Endothelial cell (in vitro differentiated cells): ENCODE results near the gene GUCY1A2. TPM values are rescaled to one million over a fixed set of nuclear protein-coding genes. Genes with fewer than 3 reads are reported as not detected.

Experiments
- DNase-seq: peaks from one replicate; pipeline ENCODE4 v3.0.0; 2021; ENCODE audit warnings: low spot score
- H3K27ac Mint-ChIP-seq: one replicate; pipeline ENCODE4 v1.8.0; 2021; ENCODE audit warnings: mixed read lengths, inconsistent platforms; ENCODE audit not compliant: unreplicated experiment
- H3K27me3 Mint-ChIP-seq: one replicate; pipeline ENCODE4 v1.8.0; 2021; ENCODE audit warnings: mild to moderate bottlenecking, moderate library complexity, mixed read lengths, inconsistent platforms; ENCODE audit not compliant: unreplicated experiment
- H3K36me3 Mint-ChIP-seq: one replicate; pipeline ENCODE4 v1.8.0; 2021; ENCODE audit warnings: mild to moderate bottlenecking, low read depth, mixed read lengths, inconsistent platforms; ENCODE audit not compliant: unreplicated experiment
- H3K4me1 Mint-ChIP-seq: one replicate; pipeline ENCODE4 v1.8.0; 2021; ENCODE audit warnings: mild to moderate bottlenecking, mixed read lengths, inconsistent platforms; ENCODE audit not compliant: unreplicated experiment
- H3K4me3 Mint-ChIP-seq: one replicate; pipeline ENCODE4 v1.8.0; 2021; ENCODE audit warnings: mild to moderate bottlenecking, mixed read lengths, inconsistent platforms; ENCODE audit not compliant: unreplicated experiment
- H3K9me3 Mint-ChIP-seq: one replicate; pipeline ENCODE4 v1.8.0; 2021; ENCODE audit warnings: mixed read lengths, inconsistent platforms; ENCODE audit not compliant: unreplicated experiment
- total RNA-seq: library from RNA; stranded (reverse); fragmentation: NEBNext Ultra II Directional; extraction: Animal tissue kit (Norgen Biotek cat#: 25700); gene quantifications from one replicate; pipeline ENCODE4 v1.2.1, GENCODE V29; 2021; ENCODE audit not compliant: unreplicated experiment
- TF ChIP-seq, protein P1 (sequence below): fragments of 200-600 bp; sonication (generic); IDR thresholded peaks from one replicate; pipeline ENCODE4 v1.5.0; 2021; ENCODE audit warnings: antibody characterized with exemption; ENCODE audit not compliant: unreplicated experiment

The GUCY1A2 gene
- total RNA-seq, 1 donor from 2014 or later, result 0.10 TPM

DNA sequence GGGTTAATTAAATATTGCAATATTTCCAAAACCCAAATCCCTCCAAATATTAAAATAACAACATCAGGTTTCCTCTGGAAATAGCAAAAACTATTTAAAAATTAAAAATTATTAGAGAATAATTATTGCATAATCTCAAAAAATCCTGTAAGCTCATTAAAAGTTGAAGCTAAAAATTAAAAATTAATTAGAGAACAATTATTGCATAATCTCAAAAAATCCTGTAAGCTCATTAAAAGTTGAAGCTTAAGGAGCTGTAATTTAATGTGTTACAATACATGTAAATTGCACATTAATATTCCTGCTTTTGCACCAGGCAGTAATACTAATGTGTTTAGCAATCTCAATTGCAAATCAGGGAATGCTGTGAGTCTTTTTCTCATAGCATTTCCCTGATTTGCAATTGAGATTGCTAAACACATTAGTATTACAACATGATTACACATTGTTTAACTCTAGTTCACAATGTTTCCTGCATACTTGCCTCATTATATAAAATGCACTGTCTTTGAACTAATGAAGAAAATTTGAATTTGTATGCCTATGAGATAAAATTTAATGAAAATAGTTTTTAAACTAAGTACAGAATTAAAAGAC lies 247.7 kb downstream of the GUCY1A2 start:
- Mint-ChIP-seq H3K27ac (no peak overlapping the region), H3K27me3 (peaks cover 1% of the 10 kb centered on the region), H3K4me1 (no peaks in the 10 kb centered on the region), H3K4me3 (no peak overlapping the region), H3K9me3 (no peaks in the 10 kb centered on the region), H3K36me3 (no peaks in the 10 kb centered on the region)
- TF ChIP-seq, protein P1, sequence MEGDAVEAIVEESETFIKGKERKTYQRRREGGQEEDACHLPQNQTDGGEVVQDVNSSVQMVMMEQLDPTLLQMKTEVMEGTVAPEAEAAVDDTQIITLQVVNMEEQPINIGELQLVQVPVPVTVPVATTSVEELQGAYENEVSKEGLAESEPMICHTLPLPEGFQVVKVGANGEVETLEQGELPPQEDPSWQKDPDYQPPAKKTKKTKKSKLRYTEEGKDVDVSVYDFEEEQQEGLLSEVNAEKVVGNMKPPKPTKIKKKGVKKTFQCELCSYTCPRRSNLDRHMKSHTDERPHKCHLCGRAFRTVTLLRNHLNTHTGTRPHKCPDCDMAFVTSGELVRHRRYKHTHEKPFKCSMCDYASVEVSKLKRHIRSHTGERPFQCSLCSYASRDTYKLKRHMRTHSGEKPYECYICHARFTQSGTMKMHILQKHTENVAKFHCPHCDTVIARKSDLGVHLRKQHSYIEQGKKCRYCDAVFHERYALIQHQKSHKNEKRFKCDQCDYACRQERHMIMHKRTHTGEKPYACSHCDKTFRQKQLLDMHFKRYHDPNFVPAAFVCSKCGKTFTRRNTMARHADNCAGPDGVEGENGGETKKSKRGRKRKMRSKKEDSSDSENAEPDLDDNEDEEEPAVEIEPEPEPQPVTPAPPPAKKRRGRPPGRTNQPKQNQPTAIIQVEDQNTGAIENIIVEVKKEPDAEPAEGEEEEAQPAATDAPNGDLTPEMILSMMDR, result no peak
- DNase-seq, result no peak

DNA sequence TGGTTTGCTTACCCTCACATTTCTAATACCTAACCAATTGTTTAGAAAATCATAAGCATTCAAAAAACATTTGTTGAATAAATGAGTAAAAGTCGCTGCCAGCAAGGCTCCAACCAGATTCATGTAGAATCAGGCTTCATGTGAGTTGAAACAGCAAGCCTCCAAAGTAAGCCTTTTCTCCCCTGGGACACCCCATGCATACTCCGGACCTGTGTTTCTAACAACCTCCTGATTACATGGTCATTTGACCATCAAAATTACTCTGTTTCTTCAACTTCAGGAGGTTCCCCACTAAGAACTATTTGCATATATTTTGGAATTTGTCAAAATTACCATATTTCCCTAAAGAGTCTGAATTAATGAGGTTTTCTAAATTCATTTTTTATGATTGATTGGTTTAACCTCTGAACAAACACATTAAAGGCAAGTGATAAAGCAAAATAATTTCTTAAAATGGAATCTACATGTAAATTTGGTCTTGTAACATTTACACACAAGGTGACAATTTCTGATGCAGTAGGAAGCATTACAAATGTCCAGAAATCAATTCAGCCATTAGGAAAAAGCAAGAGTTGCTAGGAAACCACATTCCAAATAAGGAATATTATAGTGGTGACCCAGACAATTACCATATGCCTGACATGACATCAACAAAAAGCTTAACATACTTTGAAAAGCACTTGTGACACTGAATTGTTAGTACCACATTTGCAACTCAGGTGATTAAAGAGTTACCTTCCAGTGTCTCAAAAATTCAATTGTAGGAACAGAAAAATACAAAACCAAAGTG lies 252.6 kb downstream of the GUCY1A2 start:
- TF ChIP-seq, protein P1, result no peak
- Mint-ChIP-seq H3K9me3 (no peaks in the 10 kb centered on the region), H3K27me3 (no peaks in the 10 kb centered on the region), H3K4me3 (no peak overlapping the region), H3K4me1 (no peaks in the 10 kb centered on the region), H3K27ac (no peak overlapping the region), H3K36me3 (no peaks in the 10 kb centered on the region)
- no peak for DNase-seq

DNA sequence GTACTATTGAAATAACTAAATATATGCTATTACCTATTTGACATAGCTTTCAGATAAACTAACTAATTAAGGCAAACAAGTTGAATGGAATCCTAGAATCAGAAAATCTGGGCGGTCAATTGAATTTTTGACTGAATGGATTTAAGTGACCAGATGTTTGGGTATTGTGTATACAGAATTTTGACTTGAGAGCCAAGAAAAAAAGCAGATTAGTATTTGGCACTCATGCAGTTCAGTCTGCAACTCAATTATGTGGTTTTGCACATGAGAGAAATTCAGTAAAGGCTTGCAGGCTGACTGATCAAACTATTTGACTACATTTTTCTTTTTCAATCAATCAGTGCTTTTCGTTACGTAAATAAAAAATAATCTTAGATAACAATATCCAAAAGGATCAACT lies 254.8 kb downstream of the GUCY1A2 start:
- no peaks in the 10 kb centered on the region for H3K27me3 Mint-ChIP-seq
- no peak overlapping the region for H3K27ac Mint-ChIP-seq
- DNase-seq, result no peak
- H3K9me3 Mint-ChIP-seq, result no peaks in the 10 kb centered on the region
- H3K36me3 Mint-ChIP-seq, result no peaks in the 10 kb centered on the region
- TF ChIP-seq, protein P1, result no peak
- H3K4me1 Mint-ChIP-seq, result no peaks in the 10 kb centered on the region
- H3K4me3 Mint-ChIP-seq, result no peak overlapping the region

DNA sequence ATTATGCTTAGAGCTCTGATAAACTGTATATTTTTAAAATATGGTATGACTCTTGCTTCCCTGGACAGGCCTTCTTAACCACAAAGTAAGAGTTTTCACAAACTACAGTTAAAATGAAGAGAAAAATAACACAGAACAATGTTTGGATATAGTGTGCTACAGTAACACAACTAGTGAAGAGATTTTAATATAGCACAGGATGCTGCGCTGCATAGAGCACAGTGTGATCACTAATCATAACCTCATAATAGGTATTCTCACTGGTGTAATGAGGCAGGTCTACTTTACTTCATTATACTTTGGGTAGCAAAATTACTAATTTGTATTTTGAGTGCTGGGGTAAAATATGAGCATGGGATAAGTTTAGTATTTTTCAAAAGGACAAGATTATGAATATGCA lies 256.5 kb downstream of the GUCY1A2 start:
- no peaks in the 10 kb centered on the region for H3K9me3 Mint-ChIP-seq
- no peaks in the 10 kb centered on the region for H3K27me3 Mint-ChIP-seq
- no peak overlapping the region for H3K4me3 Mint-ChIP-seq
- H3K4me1 Mint-ChIP-seq, result no peaks in the 10 kb centered on the region
- no peak overlapping the region for H3K27ac Mint-ChIP-seq
- DNase-seq, result no peak
- TF ChIP-seq, protein P1, result no peak
- H3K36me3 Mint-ChIP-seq, result no peaks in the 10 kb centered on the region

DNA sequence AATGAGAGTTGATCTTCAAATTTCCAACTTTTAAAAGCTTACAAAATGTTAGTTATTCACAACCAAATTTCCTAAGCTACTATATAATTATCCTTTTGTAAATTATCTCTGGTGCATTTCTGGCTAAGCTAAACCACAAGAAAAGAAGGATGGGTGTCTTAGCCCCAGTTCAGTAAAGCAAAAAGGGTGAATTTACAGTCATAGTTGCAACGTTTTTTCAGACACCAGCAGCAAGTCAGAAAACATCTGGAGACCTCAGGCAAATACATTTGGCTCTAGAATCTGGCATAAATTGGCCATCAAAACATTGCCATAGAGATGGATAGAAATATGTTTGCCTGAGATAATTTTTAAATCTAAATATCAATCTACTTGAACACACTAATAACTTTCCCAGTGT lies 257.0 kb downstream of the GUCY1A2 start:
- Mint-ChIP-seq H3K36me3 (no peaks in the 10 kb centered on the region), H3K27ac (no peak overlapping the region), H3K4me1 (no peaks in the 10 kb centered on the region), H3K9me3 (no peaks in the 10 kb centered on the region), H3K4me3 (no peak overlapping the region), H3K27me3 (no peaks in the 10 kb centered on the region)
- no peak for DNase-seq
- TF ChIP-seq, protein P1, result no peak
